Skeletal muscle satellite cell (primary cell): ENCODE measurements around the gene LCNL1.
A peak's percentile ranks its signal among the peaks of the same experiment; 100 is the strongest.

ENCODE experiments used
- H3K27me3 ChIP-seq: 2 replicates; pipeline ENCODE4 v1.7.0; 2013; ENCODE audit warnings: low read length; ENCODE audit not compliant: control insufficient read depth, insufficient read depth
- H3K36me3 ChIP-seq: 2 replicates; pipeline ENCODE4 v1.7.0; 2013; ENCODE audit warnings: mild to moderate bottlenecking, control low read depth, low read length; ENCODE audit not compliant: insufficient read depth
- H3K4me1 ChIP-seq: 2 replicates; pipeline ENCODE4 v1.7.0; 2013; ENCODE audit warnings: low read length; ENCODE audit not compliant: control insufficient read depth, insufficient read depth
- H3K4me2 ChIP-seq: 2 replicates; pipeline ENCODE4 v1.7.0; 2013; ENCODE audit warnings: mild to moderate bottlenecking, low read length
- H3K4me3 ChIP-seq: 2 replicates; pipeline ENCODE4 v1.7.0; 2013; ENCODE audit warnings: low read length
- H3K9ac ChIP-seq: 2 replicates; pipeline ENCODE4 v1.7.0; 2013; ENCODE audit warnings: mild to moderate bottlenecking, low read depth, low read length, moderate library complexity
- H3K9me3 ChIP-seq: replicated peaks from 2 replicates; pipeline ENCODE4 v1.7.0; 2013; ENCODE audit warnings: mild to moderate bottlenecking, control low read depth, low read length

The LCNL1 gene

DNA sequence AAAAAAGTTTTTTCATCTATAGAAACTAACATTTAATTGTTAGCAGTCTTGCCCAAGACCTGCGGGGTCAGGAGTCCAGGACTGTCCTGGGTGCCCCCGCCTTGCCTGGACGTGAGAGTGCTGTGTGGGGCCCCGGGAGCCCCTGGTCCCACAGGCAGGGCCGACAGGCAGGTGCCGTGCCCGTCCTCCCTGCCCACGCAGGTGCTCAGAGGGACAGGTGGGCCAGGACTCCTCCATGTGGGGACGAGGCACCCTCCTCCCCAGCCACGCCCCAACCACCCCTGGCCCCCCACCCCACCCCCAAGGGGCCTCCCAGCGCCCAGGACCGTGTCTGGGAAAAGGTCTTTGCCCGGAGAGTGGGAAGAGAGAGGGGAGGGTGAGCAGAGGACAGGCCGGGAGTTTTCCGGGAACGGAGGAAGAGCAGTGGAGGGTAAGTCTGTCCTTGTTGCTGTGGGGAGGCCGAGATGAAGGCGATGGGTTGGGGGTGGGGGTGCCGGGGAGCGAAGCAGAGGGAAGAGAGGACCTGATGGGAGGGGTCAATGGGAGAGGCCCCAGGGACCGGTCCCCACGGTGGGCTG lies 33.5 kb upstream of the LCNL1 start:
- peak overlapping the region; percentile 96 for H3K4me2 ChIP-seq
- peak overlapping the region; percentile 77 for H3K4me3 ChIP-seq
- H3K4me1 ChIP-seq, result peaks cover 33% of the 10 kb centered on the region
- no peaks in the 10 kb centered on the region for H3K9me3 ChIP-seq
- no peaks in the 10 kb centered on the region for H3K36me3 ChIP-seq
- peaks cover 3% of the 10 kb centered on the region for H3K27me3 ChIP-seq
- H3K9ac ChIP-seq, result no peak overlapping the region

GRCh38 chr9:136949817-136950655 lies 32.8 kb upstream of the LCNL1 start:
- peak overlapping the region; percentile 77 for H3K4me3 ChIP-seq
- H3K36me3 ChIP-seq, result no peaks in the 10 kb centered on the region
- H3K4me2 ChIP-seq, result peak overlapping the region; percentile 96
- H3K9ac ChIP-seq, result no peak overlapping the region
- peaks cover 3% of the 10 kb centered on the region for H3K27me3 ChIP-seq
- peaks cover 30% of the 10 kb centered on the region for H3K4me1 ChIP-seq
- H3K9me3 ChIP-seq, result no peaks in the 10 kb centered on the region

DNA sequence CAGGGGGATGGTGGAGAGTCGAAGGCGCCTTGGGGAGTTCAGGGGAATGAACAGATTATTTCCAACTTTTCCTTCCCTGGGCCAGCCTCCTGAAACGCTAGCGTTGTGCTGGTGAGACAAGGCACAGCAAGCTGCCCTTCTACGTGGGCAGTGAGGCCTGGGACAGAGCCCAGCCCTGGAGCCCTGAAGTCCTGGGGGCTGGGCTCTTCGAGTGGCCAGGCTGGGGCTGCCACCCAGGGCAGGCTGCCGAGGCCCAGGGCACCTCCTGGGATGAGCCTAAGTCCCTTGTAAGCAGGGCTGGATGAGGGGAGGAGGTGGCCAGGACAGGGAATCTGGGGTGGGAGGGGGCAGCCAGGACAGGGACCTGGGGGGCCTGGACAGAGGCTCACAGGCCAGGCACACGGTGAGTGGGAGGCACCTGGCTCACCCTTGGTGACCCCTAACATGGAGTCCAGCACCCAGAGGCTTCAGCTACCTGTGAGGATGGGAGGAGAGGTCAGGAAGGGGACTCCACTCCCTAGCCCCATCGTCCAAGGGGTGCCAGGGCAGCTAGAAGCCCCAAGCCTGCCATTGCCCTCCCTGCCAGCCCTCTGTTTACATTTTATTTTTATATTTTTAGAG lies 32.0 kb upstream of the LCNL1 start:
- Histone ChIP-seq H3K4me3 (no peak overlapping the region), H3K4me1 (peaks cover 29% of the 10 kb centered on the region), H3K4me2 (peak overlapping the region; percentile 96), H3K36me3 (no peaks in the 10 kb centered on the region), H3K9ac (no peak overlapping the region), H3K9me3 (no peaks in the 10 kb centered on the region), H3K27me3 (peaks cover 3% of the 10 kb centered on the region)

GRCh38 chr9:136951541-136952320 lies 31.1 kb upstream of the LCNL1 start, which contains the start of gene LCN12:
TSS of gene LCN12 (plus strand) at chr9:136952273. CDS start at chr9:136952328, 55 bp downstream.
- Histone ChIP-seq H3K9me3 (no peaks in the 10 kb centered on the region), H3K4me3 (no peak within 1 kb of the TSS), H3K9ac (no peak within 1 kb of the TSS), H3K4me2 (no peak within 1 kb of the TSS), H3K4me1 (peaks cover 28% of the 10 kb centered on the region), H3K27me3 (peaks cover 3% of the 10 kb centered on the region), H3K36me3 (no peaks in the 10 kb centered on the region)

GRCh38 chr9:136952321-136952850 lies 30.4 kb upstream of the LCNL1 start:
- no peak overlapping the region for H3K4me3 ChIP-seq
- no peak overlapping the region for H3K4me2 ChIP-seq
- H3K27me3 ChIP-seq, result peaks cover 3% of the 10 kb centered on the region
- no peaks in the 10 kb centered on the region for H3K9me3 ChIP-seq
- H3K9ac ChIP-seq, result no peak overlapping the region
- no peaks in the 10 kb centered on the region for H3K36me3 ChIP-seq
- peaks cover 21% of the 10 kb centered on the region for H3K4me1 ChIP-seq

GRCh38 chr9:136952876-136953770 lies 29.7 kb upstream of the LCNL1 start:
- Histone ChIP-seq H3K9ac (no peak overlapping the region), H3K4me3 (no peak overlapping the region), H3K27me3 (peaks cover 3% of the 10 kb centered on the region), H3K36me3 (no peaks in the 10 kb centered on the region), H3K4me2 (no peak overlapping the region), H3K4me1 (peaks cover 14% of the 10 kb centered on the region), H3K9me3 (no peaks in the 10 kb centered on the region)

DNA sequence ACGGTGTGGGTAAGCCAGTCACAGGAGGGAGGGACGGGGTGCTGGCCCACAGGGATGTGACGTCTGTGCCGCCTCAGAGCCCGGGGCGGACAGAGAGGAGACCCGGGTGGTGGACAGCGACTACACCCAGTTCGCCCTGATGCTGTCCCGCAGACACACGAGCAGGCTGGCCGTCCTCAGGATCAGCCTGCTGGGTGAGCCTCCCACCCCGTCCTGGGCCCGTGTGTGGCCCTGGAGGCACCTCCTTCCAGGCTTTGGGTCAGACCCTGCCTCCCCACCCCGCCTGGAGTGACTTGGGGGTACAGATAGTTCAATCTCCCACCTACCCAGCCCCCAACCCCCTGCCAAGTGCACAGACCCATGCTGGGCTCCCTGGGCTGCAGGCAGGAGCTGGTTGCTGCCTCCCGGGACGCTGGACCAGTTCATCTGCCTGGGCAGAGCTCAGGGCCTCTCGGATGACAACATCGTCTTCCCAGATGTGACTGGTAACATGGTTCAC lies 29.0 kb upstream of the LCNL1 start:
- no peak overlapping the region for H3K4me2 ChIP-seq
- peaks cover 6% of the 10 kb centered on the region for H3K27me3 ChIP-seq
- H3K4me1 ChIP-seq, result peaks cover 12% of the 10 kb centered on the region
- H3K9ac ChIP-seq, result no peak overlapping the region
- no peaks in the 10 kb centered on the region for H3K36me3 ChIP-seq
- no peak overlapping the region for H3K4me3 ChIP-seq
- no peaks in the 10 kb centered on the region for H3K9me3 ChIP-seq

DNA sequence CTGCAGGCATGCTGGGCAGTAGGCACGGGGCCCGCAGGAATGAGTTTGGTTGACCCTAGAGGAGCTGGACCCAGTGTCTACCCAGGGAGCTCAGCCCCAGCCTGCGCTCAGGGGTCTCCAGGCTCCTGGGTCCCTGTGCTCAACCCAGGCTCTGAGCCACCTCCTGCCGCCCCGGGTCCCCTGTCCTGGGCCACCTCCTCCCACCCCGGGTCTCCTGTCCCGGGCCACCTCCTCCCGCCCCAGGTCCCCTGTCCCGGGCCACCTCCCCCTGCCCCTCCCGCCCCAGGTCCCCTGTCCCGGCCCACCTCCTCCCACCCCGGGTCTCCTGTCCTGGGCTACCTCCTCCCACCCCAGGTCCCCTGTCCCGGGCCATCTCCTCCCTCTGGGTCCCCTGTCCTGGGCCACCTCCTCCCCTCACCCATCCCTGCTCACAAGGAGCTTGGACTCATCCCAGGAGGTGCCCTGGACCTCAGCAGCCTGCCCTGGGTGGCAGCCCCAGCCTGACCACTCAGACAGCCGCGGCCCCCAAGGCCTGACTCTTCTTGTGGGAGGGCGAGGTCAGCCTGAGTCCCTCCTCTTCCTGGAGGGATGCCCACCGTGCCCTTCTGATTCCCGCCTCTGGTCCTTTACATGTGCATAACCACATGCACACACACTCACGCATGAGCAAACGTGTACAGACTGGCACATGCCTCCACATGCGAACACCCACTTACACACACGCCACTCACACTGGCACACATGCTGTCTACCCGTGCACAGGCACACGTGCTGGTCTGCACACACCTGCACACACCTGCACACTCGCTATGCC lies 28.3 kb upstream of the LCNL1 start:
- Histone ChIP-seq H3K36me3 (no peaks in the 10 kb centered on the region), H3K4me2 (no peak overlapping the region), H3K4me3 (no peak overlapping the region), H3K27me3 (peaks cover 6% of the 10 kb centered on the region), H3K9me3 (no peaks in the 10 kb centered on the region), H3K9ac (no peak overlapping the region), H3K4me1 (peaks cover 11% of the 10 kb centered on the region)

- H3K4me1 ChIP-seq, result peaks cover 3% of the 10 kb centered on the region
- H3K4me3 ChIP-seq, result no peak overlapping the region
- H3K4me2 ChIP-seq, result no peak overlapping the region
- no peak overlapping the region for H3K9ac ChIP-seq
- H3K9me3 ChIP-seq, result no peaks in the 10 kb centered on the region
- peaks cover 6% of the 10 kb centered on the region for H3K27me3 ChIP-seq
- no peaks in the 10 kb centered on the region for H3K36me3 ChIP-seq
Observed at GRCh38 chr9:136955202-136955942, 27.4 kb upstream of the LCNL1 start.
